Fibroblast of skin of left quadriceps (primary cell): ENCODE results near the gene BTBD9.
"Not testable (repeated sequence)": the region's sequence is repeated elsewhere in the genome, so short reads cannot be mapped to it uniquely, and the experiment has no call there.

Experiments used
- DNase-seq, 2 experiments: peaks; one replicate each; pipeline ENCODE4 v3.0.0-alpha.2; 2013; ENCODE audit warnings: low read depth in 2 of 2

The BTBD9 gene

GRCh38 chr6:38149531-38149930, 490.2 kb downstream of the BTBD9 start:
- DNase-seq = peak; percentile 20 to 32

GRCh38 chr6:38148606-38149005, 491.1 kb downstream of the BTBD9 start:
- no peak for DNase-seq

GRCh38 chr6:38146734-38147027, 493.0 kb downstream of the BTBD9 start:
- no peak for DNase-seq

- no peak for DNase-seq
These were observed 493.6 kb downstream of the BTBD9 start for GRCh38 chr6:38146021-38146733.

- no peak for DNase-seq
These were observed 495.3 kb downstream of the BTBD9 start for GRCh38 chr6:38144365-38144945.

- no peak for DNase-seq
These were observed 496.3 kb downstream of the BTBD9 start for GRCh38 chr6:38143191-38144150.

GRCh38 chr6:38142178-38142902, 497.4 kb downstream of the BTBD9 start:
- DNase-seq = no peak

- no peak for DNase-seq
These were observed 498.0 kb downstream of the BTBD9 start for GRCh38 chr6:38141716-38142115.

- DNase-seq = no peak
These were observed 498.6 kb downstream of the BTBD9 start for GRCh38 chr6:38141085-38141484.

GRCh38 chr6:38138374-38138773, 501.4 kb downstream of the BTBD9 start:
- DNase-seq = no peak

GRCh38 chr6:38137608-38138265, 502.0 kb downstream of the BTBD9 start:
- DNase-seq = no peak

GRCh38 chr6:38136547-38136946, 503.2 kb downstream of the BTBD9 start:
- DNase-seq = no peak

- no peak for DNase-seq
These were observed 505.0 kb downstream of the BTBD9 start for GRCh38 chr6:38134704-38135088.

- DNase-seq = no peak
These were observed 505.6 kb downstream of the BTBD9 start for GRCh38 chr6:38133932-38134703.

GRCh38 chr6:38131527-38131965, 508.2 kb downstream of the BTBD9 start:
- peak; percentile 97 for DNase-seq

- DNase-seq = no peak
These were observed 512.4 kb downstream of the BTBD9 start for GRCh38 chr6:38127284-38127683.

- not testable (repeated sequence) for DNase-seq
These were observed 515.4 kb downstream of the BTBD9 start for GRCh38 chr6:38124224-38124926.

GRCh38 chr6:38119516-38119915, 520.2 kb downstream of the BTBD9 start:
- no peak for DNase-seq

- DNase-seq = no peak
These were observed 520.9 kb downstream of the BTBD9 start for GRCh38 chr6:38118791-38119365.
